NT2/D1 (cell line): ENCODE results near the gene VAV1.

Source experiments
- DNase-seq: peaks from one replicate; pipeline ENCODE4 v3.0.0-alpha.2; 2011; ENCODE audit warnings: low read depth, low spot score
- H3K27me3 ChIP-seq: 2 replicates; pipeline ENCODE4 v1.6.0; 2011; ENCODE audit warnings: mild to moderate bottlenecking; ENCODE audit not compliant: insufficient read length, insufficient read depth
- H3K36me3 ChIP-seq: 2 replicates; pipeline ENCODE4 v1.6.1; 2011; ENCODE audit warnings: mild to moderate bottlenecking, low read length, mixed read lengths; ENCODE audit not compliant: insufficient read depth, insufficient read length
- H3K4me1 ChIP-seq: 2 replicates; pipeline ENCODE4 v1.5.1; 2011; ENCODE audit not compliant: insufficient read depth, insufficient read length
- H3K4me3 ChIP-seq: 2 replicates; pipeline ENCODE4 v1.5.1; 2011; ENCODE audit warnings: low read depth; ENCODE audit not compliant: insufficient read length
- H3K9ac ChIP-seq: 2 replicates; pipeline ENCODE4 v1.6.0; 2011; ENCODE audit warnings: low read depth; ENCODE audit not compliant: insufficient read length
- H3K9me3 ChIP-seq: 2 replicates; pipeline ENCODE4 v1.5.1; 2011; ENCODE audit warnings: mild to moderate bottlenecking, low read length; ENCODE audit not compliant: insufficient read depth
- SUZ12 ChIP-seq: IDR thresholded peaks from 2 replicates; pipeline ENCODE4 v1.6.1; 2011; ENCODE audit not compliant: insufficient read length, insufficient read depth; ENCODE audit errors: extremely low read depth
- YY1 ChIP-seq: IDR thresholded peaks from 2 replicates; pipeline ENCODE4 v1.6.1; 2011; ENCODE audit not compliant: insufficient read length, insufficient read depth
- ZNF274 ChIP-seq: IDR thresholded peaks from 2 replicates; pipeline ENCODE4 v1.6.1; 2011; ENCODE audit warnings: mild to moderate bottlenecking, low read depth, low read length

VAV1 gene

GRCh38 chr19:6806488-6806887, 34.0 kb downstream of the VAV1 start:
- Histone ChIP-seq H3K9ac (no peak overlapping the region), H3K9me3 (peaks cover 5% of the 10 kb centered on the region; the same call in 1 of the 2 replicates), H3K36me3 (no peaks in the 10 kb centered on the region), H3K4me3 (no peak overlapping the region), H3K4me1 (no peaks in the 10 kb centered on the region), H3K27me3 (no peaks in the 10 kb centered on the region)
- TF ChIP-seq SUZ12: no peak
- TF ChIP-seq ZNF274: no peak
- TF ChIP-seq YY1: no peak
- no peak for DNase-seq

- H3K36me3 ChIP-seq: no peaks in the 10 kb centered on the region
- no peak for DNase-seq
- H3K27me3 ChIP-seq: no peaks in the 10 kb centered on the region
- TF ChIP-seq SUZ12 (no peak), ZNF274 (no peak), YY1 (no peak)
- no peaks in the 10 kb centered on the region for H3K4me1 ChIP-seq
- peaks cover 5% of the 10 kb centered on the region; the same call in 1 of the 2 replicates for H3K9me3 ChIP-seq
- no peak overlapping the region for H3K9ac ChIP-seq
- H3K4me3 ChIP-seq: no peak overlapping the region
Observed at GRCh38 chr19:6807291-6807690, 34.8 kb downstream of the VAV1 start.

- TF ChIP-seq YY1 (no peak), ZNF274 (no peak), SUZ12 (no peak)
- no peak overlapping the region for H3K4me3 ChIP-seq
- no peaks in the 10 kb centered on the region for H3K36me3 ChIP-seq
- DNase-seq: no peak
- peaks cover 5% of the 10 kb centered on the region; the same call in 1 of the 2 replicates for H3K9me3 ChIP-seq
- no peak overlapping the region for H3K9ac ChIP-seq
- H3K4me1 ChIP-seq: no peaks in the 10 kb centered on the region
- H3K27me3 ChIP-seq: no peaks in the 10 kb centered on the region
Observed at GRCh38 chr19:6808494-6808893, 36.0 kb downstream of the VAV1 start.

GRCh38 chr19:6809262-6809661, 36.8 kb downstream of the VAV1 start:
- no peak for DNase-seq
- H3K36me3 ChIP-seq: no peaks in the 10 kb centered on the region
- no peaks in the 10 kb centered on the region for H3K4me1 ChIP-seq
- no peaks in the 10 kb centered on the region for H3K27me3 ChIP-seq
- no peak overlapping the region for H3K4me3 ChIP-seq
- no peak for TF ChIP-seq ZNF274
- TF ChIP-seq YY1: no peak
- no peak for TF ChIP-seq SUZ12
- peaks cover 5% of the 10 kb centered on the region; the same call in 1 of the 2 replicates for H3K9me3 ChIP-seq
- no peak overlapping the region for H3K9ac ChIP-seq

- no peaks in the 10 kb centered on the region for H3K27me3 ChIP-seq
- H3K4me3 ChIP-seq: no peak overlapping the region
- no peak overlapping the region for H3K9ac ChIP-seq
- H3K9me3 ChIP-seq: peaks cover 5% of the 10 kb centered on the region; the same call in 1 of the 2 replicates
- H3K4me1 ChIP-seq: no peaks in the 10 kb centered on the region
- TF ChIP-seq ZNF274: no peak
- no peak for TF ChIP-seq SUZ12
- no peak for TF ChIP-seq YY1
- no peak for DNase-seq
- no peaks in the 10 kb centered on the region for H3K36me3 ChIP-seq
Observed at GRCh38 chr19:6811378-6811777, 38.9 kb downstream of the VAV1 start.

GRCh38 chr19:6811906-6812305, 39.4 kb downstream of the VAV1 start:
- DNase-seq: no peak
- H3K36me3 ChIP-seq: no peaks in the 10 kb centered on the region
- H3K9me3 ChIP-seq: peaks cover 5% of the 10 kb centered on the region; the same call in 1 of the 2 replicates
- no peaks in the 10 kb centered on the region for H3K4me1 ChIP-seq
- H3K4me3 ChIP-seq: no peak overlapping the region
- H3K9ac ChIP-seq: no peak overlapping the region
- TF ChIP-seq YY1: peak; percentile 73
- no peak for TF ChIP-seq ZNF274
- no peaks in the 10 kb centered on the region for H3K27me3 ChIP-seq

- no peak for DNase-seq
- no peaks in the 10 kb centered on the region for H3K36me3 ChIP-seq
- H3K4me3 ChIP-seq: no peak overlapping the region
- H3K9me3 ChIP-seq: peaks cover 5% of the 10 kb centered on the region; the same call in 1 of the 2 replicates
- TF ChIP-seq ZNF274 (no peak), SUZ12 (no peak), YY1 (no peak)
- no peak overlapping the region for H3K9ac ChIP-seq
- H3K4me1 ChIP-seq: no peaks in the 10 kb centered on the region
- no peaks in the 10 kb centered on the region for H3K27me3 ChIP-seq
Observed at GRCh38 chr19:6812612-6813011, 40.1 kb downstream of the VAV1 start.
